Activated T-helper 2 cell treated with anti-CD3 and anti-CD28 coated beads, Interferon-gamma antibody, Interleukin-2, Interleukin-4, amounts not matched to agents 10 μg/mL and 5 μg/mL and 100 μg/mL, durations not matched to agents 14 hours and 24 hours and 36 hours (primary cell): Measurements from ENCODE around the gene MAGEA11. TPM values are rescaled to one million over a fixed set of nuclear protein-coding genes. Genes with fewer than 3 reads are reported as not detected.
"Not testable (repeated sequence)": the region's sequence is repeated elsewhere in the genome, so short reads cannot be mapped to it uniquely, and the experiment has no call there.

Experiments
- DNase-seq: peaks from one replicate; pipeline ENCODE4 v3.0.0; 2021; ENCODE audit warnings: low spot score
- H3K27ac Mint-ChIP-seq: one replicate; pipeline ENCODE4 v1.8.0; 2021; ENCODE audit warnings: mixed read lengths
- H3K27me3 Mint-ChIP-seq: one replicate; pipeline ENCODE4 v1.8.0; 2021; ENCODE audit warnings: low read depth, mixed read lengths
- H3K36me3 Mint-ChIP-seq: one replicate; pipeline ENCODE4 v1.8.0; 2021; ENCODE audit warnings: low read depth, mixed read lengths
- H3K4me1 Mint-ChIP-seq: one replicate; pipeline ENCODE4 v1.8.0; 2021; ENCODE audit warnings: low read depth, mixed read lengths
- H3K4me3 Mint-ChIP-seq: one replicate; pipeline ENCODE4 v1.8.0; 2021; ENCODE audit warnings: low read depth, mild to moderate bottlenecking, moderate library complexity, mixed read lengths
- H3K9me3 Mint-ChIP-seq: one replicate; pipeline ENCODE4 v1.8.0; 2021; ENCODE audit warnings: mixed read lengths
- intact Hi-C: fragments of 100-400 bp; cut with micrococcal nuclease; formaldehyde crosslinking; loops from one replicate; pipeline ENCODE4 v1.15.1; 2023
- total RNA-seq: library from RNA; stranded (reverse); gene quantifications from 2 replicates; pipeline ENCODE4 v1.2.3, GENCODE V29; 2022

MAGEA11 gene, protein sequence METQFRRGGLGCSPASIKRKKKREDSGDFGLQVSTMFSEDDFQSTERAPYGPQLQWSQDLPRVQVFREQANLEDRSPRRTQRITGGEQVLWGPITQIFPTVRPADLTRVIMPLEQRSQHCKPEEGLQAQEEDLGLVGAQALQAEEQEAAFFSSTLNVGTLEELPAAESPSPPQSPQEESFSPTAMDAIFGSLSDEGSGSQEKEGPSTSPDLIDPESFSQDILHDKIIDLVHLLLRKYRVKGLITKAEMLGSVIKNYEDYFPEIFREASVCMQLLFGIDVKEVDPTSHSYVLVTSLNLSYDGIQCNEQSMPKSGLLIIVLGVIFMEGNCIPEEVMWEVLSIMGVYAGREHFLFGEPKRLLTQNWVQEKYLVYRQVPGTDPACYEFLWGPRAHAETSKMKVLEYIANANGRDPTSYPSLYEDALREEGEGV
- total RNA-seq = not detected in 2 replicates

DNA sequence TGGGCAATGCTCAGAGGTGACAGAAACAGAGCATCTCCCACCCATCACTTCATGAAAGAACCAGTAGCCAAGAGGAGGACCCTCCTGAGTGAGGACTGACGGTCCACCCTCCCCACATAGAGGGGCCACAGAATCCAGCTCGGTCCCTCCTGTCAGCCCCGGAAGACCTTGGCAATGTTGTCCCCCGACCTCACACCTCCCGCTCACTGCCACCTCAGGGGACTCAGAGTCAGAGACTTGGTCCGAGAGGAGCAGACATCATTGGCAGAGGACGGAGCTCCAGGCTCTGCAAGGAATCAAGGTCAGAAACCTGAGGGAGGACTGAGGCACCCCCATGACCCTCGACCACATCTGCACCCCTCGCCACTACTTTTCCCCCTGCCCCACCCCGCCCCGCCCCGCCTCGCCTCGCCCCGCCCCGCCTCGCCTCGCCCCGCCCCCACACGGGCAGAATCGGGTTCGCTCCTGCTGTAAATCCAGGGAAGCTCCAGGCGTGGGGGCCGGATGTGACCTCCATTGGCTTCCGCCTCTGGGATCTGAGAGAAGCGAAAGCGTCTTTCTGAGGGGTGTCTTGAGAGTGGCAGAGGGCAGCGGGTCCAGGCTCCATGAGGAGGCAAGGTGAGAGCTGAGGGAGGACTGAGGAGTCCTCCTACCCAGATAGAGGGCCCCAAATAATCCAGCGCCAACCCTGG lies at the start of gene MAGEA11:
TSS of gene MAGEA11 (plus strand) at position 516 of the 692 bp plus-strand sequence. CDS start 1,100 bp downstream, outside the sequence.
- Mint-ChIP-seq H3K27me3 (no peaks in the 10 kb centered on the region), H3K36me3 (no peaks in the 10 kb centered on the region), H3K4me1 (no peaks in the 10 kb centered on the region), H3K4me3 (no peak within 1 kb of the TSS), H3K9me3 (no peaks in the 10 kb centered on the region), H3K27ac (no peak within 1 kb of the TSS)
- no peak for DNase-seq
- intact Hi-C loops = no loop called here

DNA sequence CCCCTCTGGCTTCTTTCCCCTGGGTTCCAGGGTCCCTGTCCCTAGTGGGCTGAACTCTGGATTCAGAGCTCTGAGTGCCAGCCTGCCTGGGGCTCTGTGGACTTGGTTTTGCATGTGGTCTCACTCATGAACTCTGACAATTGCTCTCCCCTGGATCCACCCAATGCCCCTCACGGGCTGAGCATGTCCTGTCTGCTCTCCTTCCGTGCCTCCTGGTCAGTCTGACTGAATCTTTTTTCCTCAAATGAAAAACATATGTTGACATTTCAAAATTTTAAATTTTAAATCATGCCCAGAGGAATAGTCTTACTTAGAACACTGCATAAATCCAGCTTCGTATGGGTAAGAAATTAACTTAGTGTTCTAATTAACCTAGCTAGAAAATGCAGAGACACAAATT lies 36.8 kb upstream of the MAGEA11 start:
- DNase-seq, H3K36me3 Mint-ChIP-seq, H3K4me1 Mint-ChIP-seq, H3K4me3 Mint-ChIP-seq, H3K27ac Mint-ChIP-seq, intact Hi-C loops, H3K27me3 Mint-ChIP-seq, H3K9me3 Mint-ChIP-seq: not testable (repeated sequence)

DNA sequence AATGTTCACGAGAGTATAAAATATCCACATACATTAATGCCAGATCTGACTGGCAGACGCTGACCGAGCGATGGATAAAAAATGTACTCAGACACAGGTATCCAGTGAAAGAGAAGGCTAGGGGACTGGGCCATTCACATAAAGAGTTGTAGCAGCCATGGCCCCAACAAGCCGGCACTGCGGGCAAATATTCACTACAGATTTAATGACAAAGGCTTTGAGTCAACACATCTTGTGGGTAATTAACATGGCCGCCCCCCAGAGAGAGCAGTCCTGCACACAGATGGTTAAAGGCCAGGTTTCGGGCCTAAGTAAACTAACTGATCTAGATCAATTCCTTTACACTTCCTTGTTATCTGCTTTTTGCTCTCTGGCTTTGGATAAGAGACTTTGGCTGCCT lies 36.3 kb upstream of the MAGEA11 start:
- intact Hi-C loops, H3K4me3 Mint-ChIP-seq, DNase-seq, H3K4me1 Mint-ChIP-seq, H3K9me3 Mint-ChIP-seq, H3K27me3 Mint-ChIP-seq, H3K27ac Mint-ChIP-seq, H3K36me3 Mint-ChIP-seq: not testable (repeated sequence)

DNA sequence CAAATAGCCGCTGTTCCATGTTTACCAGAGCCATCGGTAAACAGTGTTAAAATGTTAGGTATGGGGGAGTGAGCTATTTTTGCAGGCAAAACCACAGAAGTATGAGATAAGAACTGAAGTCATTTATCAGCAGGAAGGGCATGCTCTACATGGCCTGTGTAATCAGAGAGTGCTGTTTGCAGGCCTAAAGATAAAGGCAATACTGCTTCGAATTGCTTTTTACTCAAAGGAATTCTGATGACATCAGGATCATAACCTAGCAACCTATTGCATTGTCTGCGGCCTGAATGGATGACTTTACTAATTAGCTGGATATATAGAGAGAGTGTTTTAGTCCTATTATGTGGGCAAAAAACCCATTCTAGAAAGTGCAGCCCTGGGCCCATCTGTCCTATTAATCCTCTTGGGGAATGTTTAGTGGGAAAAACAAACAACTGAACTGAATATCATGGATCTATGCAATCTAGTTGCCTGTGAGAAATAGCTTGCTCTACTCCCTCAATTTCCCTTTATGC lies 32.6 kb upstream of the MAGEA11 start:
- H3K27ac Mint-ChIP-seq, intact Hi-C loops, H3K36me3 Mint-ChIP-seq, H3K27me3 Mint-ChIP-seq, H3K9me3 Mint-ChIP-seq, H3K4me1 Mint-ChIP-seq, DNase-seq, H3K4me3 Mint-ChIP-seq: not testable (repeated sequence)

DNA sequence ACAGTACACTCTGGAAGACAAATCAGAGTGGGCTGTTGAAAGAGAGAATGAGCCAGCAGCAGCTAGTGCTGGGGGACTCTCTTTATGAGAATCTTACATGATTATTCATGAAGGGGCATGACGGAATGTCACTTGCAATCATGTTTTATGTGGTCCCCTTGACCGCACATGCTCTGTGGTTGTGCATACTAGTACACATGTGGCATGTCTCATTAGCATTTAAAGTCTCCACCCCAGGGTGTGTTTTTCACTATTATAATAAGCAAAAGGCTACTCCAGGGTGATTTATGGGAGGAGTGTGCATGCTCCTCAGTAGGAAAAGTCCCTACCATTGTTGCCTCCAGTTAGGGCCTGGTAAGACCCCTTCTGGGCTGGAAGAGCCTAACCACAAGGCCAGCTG lies 30.7 kb upstream of the MAGEA11 start:
- H3K27ac Mint-ChIP-seq = no peak overlapping the region
- H3K4me1 Mint-ChIP-seq = no peaks in the 10 kb centered on the region
- no peaks in the 10 kb centered on the region for H3K36me3 Mint-ChIP-seq
- intact Hi-C loops = no loop called here
- no peak overlapping the region for H3K4me3 Mint-ChIP-seq
- no peaks in the 10 kb centered on the region for H3K9me3 Mint-ChIP-seq
- DNase-seq = no peak
- no peaks in the 10 kb centered on the region for H3K27me3 Mint-ChIP-seq

DNA sequence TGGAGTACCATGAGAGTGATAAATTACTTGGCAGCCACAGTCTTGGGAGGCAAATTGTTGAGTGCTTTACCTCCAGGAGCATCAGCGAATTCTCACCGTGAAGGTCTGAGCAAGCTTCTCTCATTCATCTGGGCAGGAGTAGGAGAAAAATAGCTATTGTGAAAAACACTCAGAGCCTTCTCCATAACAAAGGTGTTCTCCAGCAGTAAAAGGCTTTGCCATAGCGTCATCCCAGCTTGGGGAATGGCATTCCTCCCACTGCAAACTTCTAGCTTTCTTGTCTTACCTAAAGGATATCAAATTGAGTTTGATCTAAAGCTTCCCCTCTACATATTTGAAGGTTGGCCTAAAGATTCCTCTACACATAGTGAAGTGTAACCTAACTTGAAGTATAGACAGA lies 29.8 kb upstream of the MAGEA11 start:
- no peak overlapping the region for H3K27ac Mint-ChIP-seq
- H3K36me3 Mint-ChIP-seq = no peaks in the 10 kb centered on the region
- intact Hi-C loops = no loop called here
- H3K4me3 Mint-ChIP-seq = no peak overlapping the region
- no peaks in the 10 kb centered on the region for H3K4me1 Mint-ChIP-seq
- no peaks in the 10 kb centered on the region for H3K27me3 Mint-ChIP-seq
- no peaks in the 10 kb centered on the region for H3K9me3 Mint-ChIP-seq
- DNase-seq = no peak

DNA sequence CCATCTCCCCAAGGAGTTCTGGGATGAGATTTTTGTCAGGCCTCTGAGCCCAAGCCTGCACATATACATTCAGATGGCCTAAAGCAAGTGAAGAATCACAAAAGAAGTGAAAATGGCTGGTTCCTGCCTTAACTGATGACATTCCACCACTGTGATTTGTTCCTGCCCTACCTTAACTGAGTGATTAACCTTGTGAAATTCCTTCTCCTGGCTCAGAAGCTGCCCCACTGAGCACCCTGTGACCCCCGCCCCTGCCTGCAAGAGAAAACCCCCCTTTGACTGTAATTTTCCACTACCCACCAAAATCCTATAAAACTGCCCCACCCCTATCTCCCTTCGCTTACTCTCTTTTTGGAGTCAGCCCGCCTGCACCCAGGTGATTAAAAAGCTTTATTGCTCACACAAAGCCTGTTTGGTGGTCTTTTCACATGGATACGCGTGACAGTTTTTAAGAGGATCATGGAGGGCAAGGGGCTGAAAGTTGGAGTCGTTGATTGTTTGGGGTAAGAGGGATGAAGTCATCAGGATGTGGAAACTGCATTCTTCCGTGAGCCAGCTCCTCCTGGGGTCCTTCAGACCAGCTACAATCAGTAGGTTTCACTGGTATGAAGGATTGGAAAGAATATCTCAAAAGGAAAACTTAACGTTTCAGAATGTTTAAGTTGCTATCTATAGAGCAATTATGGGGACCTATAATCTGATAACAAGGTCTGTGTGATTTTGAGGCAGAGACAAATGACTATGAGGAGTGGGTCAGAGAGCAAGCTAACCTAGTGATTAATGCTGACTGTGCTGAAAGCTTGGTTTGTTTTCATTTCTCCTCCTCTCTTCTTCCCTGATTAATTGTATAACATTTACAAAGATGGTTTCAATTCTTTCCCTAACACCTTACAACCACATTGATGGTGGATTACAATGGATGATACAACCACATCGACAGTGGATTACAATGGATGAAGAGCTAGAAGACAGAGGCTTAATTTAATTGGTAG lies 28.6 kb upstream of the MAGEA11 start:
- Mint-ChIP-seq H3K4me1 (no peaks in the 10 kb centered on the region), H3K9me3 (no peaks in the 10 kb centered on the region), H3K4me3 (no peak overlapping the region), H3K27me3 (no peaks in the 10 kb centered on the region), H3K36me3 (no peaks in the 10 kb centered on the region), H3K27ac (no peak overlapping the region)
- no peak for DNase-seq
- intact Hi-C loops = no loop called here

DNA sequence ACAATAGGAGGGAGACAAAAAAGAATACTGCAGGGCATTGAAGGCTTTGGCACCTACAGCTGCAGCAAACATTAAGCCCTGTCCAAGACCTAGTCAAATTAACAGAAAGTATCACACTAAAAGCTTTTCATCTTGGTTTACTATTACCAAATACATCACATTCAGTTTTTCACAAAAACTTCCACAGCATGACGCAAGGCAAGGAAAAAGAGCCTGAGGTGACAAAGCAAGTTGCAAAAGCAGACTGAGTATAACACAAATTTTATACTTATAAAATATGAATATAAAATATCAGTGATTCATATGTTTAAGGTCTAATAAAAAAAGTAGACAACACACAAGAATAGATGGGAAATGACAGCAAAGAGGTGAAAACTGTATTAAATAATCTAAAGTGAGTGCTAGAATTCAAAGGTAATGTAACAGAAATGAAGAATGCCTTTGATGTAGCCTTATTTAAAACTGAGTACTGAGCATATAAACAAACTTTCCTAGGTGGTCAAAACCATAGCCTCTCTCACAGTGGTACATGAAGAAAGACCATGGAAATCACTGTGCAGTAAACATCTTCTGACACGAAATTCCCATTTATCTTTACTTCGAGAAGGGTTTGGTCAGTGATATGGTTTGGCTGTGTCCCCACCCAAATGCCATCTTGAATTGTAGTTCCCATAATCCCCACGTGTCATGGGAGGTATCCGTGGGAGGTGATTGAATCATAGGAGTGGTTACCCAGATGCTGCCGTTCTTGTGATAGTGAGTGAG lies 27.7 kb upstream of the MAGEA11 start:
- no peaks in the 10 kb centered on the region for H3K4me1 Mint-ChIP-seq
- intact Hi-C loops = no loop called here
- no peaks in the 10 kb centered on the region for H3K36me3 Mint-ChIP-seq
- H3K27me3 Mint-ChIP-seq = no peaks in the 10 kb centered on the region
- no peak for DNase-seq
- H3K9me3 Mint-ChIP-seq = no peaks in the 10 kb centered on the region
- H3K27ac Mint-ChIP-seq = no peak overlapping the region
- no peak overlapping the region for H3K4me3 Mint-ChIP-seq

DNA sequence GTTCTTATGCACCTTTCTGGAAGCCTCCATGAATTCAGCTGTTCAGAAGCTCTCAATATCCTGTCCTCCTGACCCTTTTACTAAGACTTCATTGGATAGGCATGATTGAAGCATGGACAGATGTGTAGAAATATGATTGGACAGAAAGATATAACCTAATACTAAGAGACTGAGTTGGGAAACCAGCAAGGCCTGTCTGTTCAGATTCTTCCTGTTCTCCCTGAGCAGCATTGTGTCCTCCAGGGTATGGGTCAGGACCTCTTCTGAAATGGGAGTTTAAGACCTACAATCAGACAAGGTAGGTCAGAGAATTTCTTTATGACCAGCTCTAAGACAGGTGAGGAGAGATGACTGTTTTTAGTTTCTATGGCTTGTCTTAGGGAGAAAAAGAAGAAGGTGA lies 23.9 kb upstream of the MAGEA11 start:
- H3K9me3 Mint-ChIP-seq = peaks cover 5% of the 10 kb centered on the region
- H3K4me3 Mint-ChIP-seq = no peak overlapping the region
- no peaks in the 10 kb centered on the region for H3K36me3 Mint-ChIP-seq
- H3K27ac Mint-ChIP-seq = no peak overlapping the region
- intact Hi-C loops = no loop called here
- no peak for DNase-seq
- H3K4me1 Mint-ChIP-seq = no peaks in the 10 kb centered on the region
- peaks cover 4% of the 10 kb centered on the region for H3K27me3 Mint-ChIP-seq

DNA sequence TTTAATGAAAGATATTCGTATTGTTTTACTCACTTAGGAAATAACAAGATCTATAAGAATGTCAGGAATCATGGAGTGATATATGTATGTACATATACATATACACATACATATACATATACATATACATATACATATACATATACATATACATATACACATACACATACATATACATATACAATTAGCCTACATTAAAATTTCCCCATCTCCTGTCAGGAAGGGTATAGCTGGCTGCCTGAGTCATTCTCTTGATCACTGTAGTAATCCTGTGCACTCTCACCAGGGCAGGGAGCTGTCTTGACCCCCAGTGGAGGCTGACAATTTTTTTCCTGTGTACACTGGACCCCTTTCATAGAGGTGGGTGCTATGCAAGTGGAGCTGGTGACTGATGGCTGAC lies 23.3 kb upstream of the MAGEA11 start:
- Mint-ChIP-seq H3K9me3 (peaks cover 11% of the 10 kb centered on the region), H3K4me3 (no peak overlapping the region), H3K36me3 (no peaks in the 10 kb centered on the region), H3K27me3 (peaks cover 4% of the 10 kb centered on the region), H3K4me1 (no peaks in the 10 kb centered on the region), H3K27ac (no peak overlapping the region)
- DNase-seq = no peak
- intact Hi-C loops = no loop called here

DNA sequence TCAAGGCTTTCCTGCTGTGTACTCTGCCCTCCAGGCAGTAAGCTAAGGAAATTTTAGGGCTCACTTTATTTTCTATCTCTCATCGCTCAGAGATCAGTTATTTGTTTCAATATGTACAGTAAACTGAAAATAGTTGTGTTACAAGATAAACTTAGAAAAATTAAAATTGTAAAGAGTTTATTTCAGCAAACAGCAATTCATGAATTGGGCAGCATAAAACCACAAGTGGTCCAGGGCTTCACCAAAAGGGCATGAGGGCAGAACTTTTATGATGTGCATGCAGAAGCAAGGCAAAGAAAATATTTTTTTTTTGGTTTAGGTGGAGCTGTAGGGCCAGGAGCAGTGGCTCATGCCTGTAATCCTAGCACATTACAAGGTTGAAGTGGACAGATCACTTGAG lies 20.1 kb upstream of the MAGEA11 start:
- no peak overlapping the region for H3K4me3 Mint-ChIP-seq
- H3K4me1 Mint-ChIP-seq = no peaks in the 10 kb centered on the region
- H3K9me3 Mint-ChIP-seq = peaks cover 14% of the 10 kb centered on the region
- DNase-seq = no peak
- intact Hi-C loops = no loop called here
- no peak overlapping the region for H3K27ac Mint-ChIP-seq
- H3K27me3 Mint-ChIP-seq = peaks cover 4% of the 10 kb centered on the region
- H3K36me3 Mint-ChIP-seq = no peaks in the 10 kb centered on the region

DNA sequence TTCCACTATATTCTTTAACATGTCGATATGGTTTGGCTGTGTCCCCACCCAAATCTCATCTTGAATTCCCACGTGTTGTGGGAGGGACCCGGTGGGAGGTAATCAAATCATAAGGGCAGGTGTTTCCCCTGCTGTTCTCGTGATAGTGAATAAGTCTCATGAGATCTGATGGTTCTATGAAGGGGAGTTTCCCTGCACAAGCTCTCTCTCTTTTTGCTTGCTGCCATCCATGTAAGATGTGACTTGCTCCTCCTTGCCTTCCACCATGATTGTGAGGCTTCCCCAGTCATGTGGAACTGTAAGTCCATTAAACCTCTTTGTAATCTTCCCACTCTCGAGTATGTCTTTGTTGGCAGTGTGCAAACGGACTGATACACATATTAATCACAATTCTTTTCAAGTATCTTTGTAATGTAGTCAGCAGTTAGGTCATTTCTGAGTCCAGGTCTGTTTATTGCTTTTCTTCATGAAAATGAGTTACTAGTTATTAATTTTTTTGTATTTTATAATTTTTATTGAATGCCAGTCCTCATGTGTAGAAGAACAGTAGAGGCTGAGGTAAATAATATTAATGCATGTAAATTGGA lies 19.1 kb upstream of the MAGEA11 start:
- H3K4me3 Mint-ChIP-seq, H3K27ac Mint-ChIP-seq, H3K27me3 Mint-ChIP-seq, intact Hi-C loops, H3K4me1 Mint-ChIP-seq, H3K36me3 Mint-ChIP-seq, DNase-seq: not testable (repeated sequence)
- H3K9me3 Mint-ChIP-seq = peaks cover 14% of the 10 kb centered on the region
